Measurements from ENCODE around the gene BLNK. TPM values are rescaled to one million over a fixed set of nuclear protein-coding genes. Genes with fewer than 3 reads are reported as not detected.

Gene BLNK
- total RNA-seq, 1 donor from 2014 or later: not detected

GRCh38 chr10:96227206-96227605 lies 44.2 kb downstream of the BLNK start:
- Mint-ChIP-seq H3K9me3 (no peaks in the 10 kb centered on the region), H3K27ac (ENCODE audit: unreplicated experiment) (no peak overlapping the region), H3K36me3 (ENCODE audit: low read depth) (no peaks in the 10 kb centered on the region), H3K27me3 (ENCODE audit: low read depth) (no peaks in the 10 kb centered on the region), H3K4me1 (no peaks in the 10 kb centered on the region), H3K4me3 (no peak overlapping the region)
- TF ChIP-seq CTCF (conservative IDR thresholded peaks at IDR 0.05): no peak
- no peak for DNase-seq (ENCODE audit: low read depth, low spot score)

- no peak for DNase-seq (ENCODE audit: low read depth, low spot score)
- no peaks in the 10 kb centered on the region for H3K36me3 Mint-ChIP-seq (ENCODE audit: low read depth)
- H3K9me3 Mint-ChIP-seq: no peaks in the 10 kb centered on the region
- peaks cover under 1% of the 10 kb centered on the region for H3K27me3 Mint-ChIP-seq (ENCODE audit: low read depth)
- TF ChIP-seq CTCF (conservative IDR thresholded peaks at IDR 0.05): no peak
- H3K27ac Mint-ChIP-seq (ENCODE audit: unreplicated experiment): no peak overlapping the region
- H3K4me3 Mint-ChIP-seq: no peak overlapping the region
- no peaks in the 10 kb centered on the region for H3K4me1 Mint-ChIP-seq
Observed at GRCh38 chr10:96225119-96225518, 46.2 kb downstream of the BLNK start.

GRCh38 chr10:96222908-96223307 lies 48.5 kb downstream of the BLNK start:
- no peak for TF ChIP-seq CTCF (conservative IDR thresholded peaks at IDR 0.05)
- no peaks in the 10 kb centered on the region for H3K9me3 Mint-ChIP-seq
- no peaks in the 10 kb centered on the region for H3K4me1 Mint-ChIP-seq
- H3K36me3 Mint-ChIP-seq (ENCODE audit: low read depth): no peaks in the 10 kb centered on the region
- DNase-seq (ENCODE audit: low read depth, low spot score): no peak
- H3K4me3 Mint-ChIP-seq: no peak overlapping the region
- H3K27me3 Mint-ChIP-seq (ENCODE audit: low read depth): peaks cover 8% of the 10 kb centered on the region
- H3K27ac Mint-ChIP-seq (ENCODE audit: unreplicated experiment): no peak overlapping the region

GRCh38 chr10:96222441-96222840 lies 48.9 kb downstream of the BLNK start:
- peaks cover 8% of the 10 kb centered on the region for H3K27me3 Mint-ChIP-seq (ENCODE audit: low read depth)
- H3K27ac Mint-ChIP-seq (ENCODE audit: unreplicated experiment): no peak overlapping the region
- H3K4me3 Mint-ChIP-seq: no peak overlapping the region
- no peak for TF ChIP-seq CTCF (conservative IDR thresholded peaks at IDR 0.05)
- no peak for DNase-seq (ENCODE audit: low read depth, low spot score)
- no peaks in the 10 kb centered on the region for H3K4me1 Mint-ChIP-seq
- no peaks in the 10 kb centered on the region for H3K36me3 Mint-ChIP-seq (ENCODE audit: low read depth)
- no peaks in the 10 kb centered on the region for H3K9me3 Mint-ChIP-seq

GRCh38 chr10:96218826-96219225 lies 52.5 kb downstream of the BLNK start:
- no peaks in the 10 kb centered on the region for H3K36me3 Mint-ChIP-seq (ENCODE audit: low read depth)
- no peaks in the 10 kb centered on the region for H3K4me1 Mint-ChIP-seq
- no peak for DNase-seq (ENCODE audit: low read depth, low spot score)
- H3K9me3 Mint-ChIP-seq: no peaks in the 10 kb centered on the region
- H3K4me3 Mint-ChIP-seq: no peak overlapping the region
- TF ChIP-seq CTCF (conservative IDR thresholded peaks at IDR 0.05): no peak
- H3K27me3 Mint-ChIP-seq (ENCODE audit: low read depth): peaks cover 10% of the 10 kb centered on the region
- H3K27ac Mint-ChIP-seq (ENCODE audit: unreplicated experiment): no peak overlapping the region

- Mint-ChIP-seq H3K4me1 (no peaks in the 10 kb centered on the region), H3K4me3 (no peak overlapping the region), H3K27me3 (ENCODE audit: low read depth) (peaks cover 10% of the 10 kb centered on the region), H3K27ac (ENCODE audit: unreplicated experiment) (no peak overlapping the region), H3K9me3 (no peaks in the 10 kb centered on the region), H3K36me3 (ENCODE audit: low read depth) (no peaks in the 10 kb centered on the region)
- no peak for DNase-seq (ENCODE audit: low read depth, low spot score)
- no peak for TF ChIP-seq CTCF (conservative IDR thresholded peaks at IDR 0.05)
Observed at GRCh38 chr10:96217711-96218110, 53.7 kb downstream of the BLNK start.
